Activated CD4-positive, alpha-beta T cell treated with anti-CD3 and anti-CD28 coated beads, Interleukin-2, amount 50 U/mL, for 48 hours (primary cell): ENCODE measurements around the gene SUPT16H.
A peak's percentile ranks its signal among the peaks of the same experiment; 100 is the strongest.
"Not testable (repeated sequence)": the region's sequence is repeated elsewhere in the genome, so short reads cannot be mapped to it uniquely, and the experiment has no call there.

Source experiments
- DNase-seq, 2 experiments: peaks; one replicate each; pipeline ENCODE4 v3.0.0-alpha.2; 2020

Gene SUPT16H

GRCh38 chr14:21356511-21356910, 27.3 kb downstream of the SUPT16H start:
- no peak for DNase-seq

- no peak for DNase-seq
These were observed 31.2 kb downstream of the SUPT16H start for GRCh38 chr14:21352587-21352986.

GRCh38 chr14:21350539-21350938, 33.3 kb downstream of the SUPT16H start:
- DNase-seq, result no peak

GRCh38 chr14:21347201-21347600, 36.6 kb downstream of the SUPT16H start:
- no peak for DNase-seq

- no peak for DNase-seq
These were observed 37.2 kb downstream of the SUPT16H start for GRCh38 chr14:21346532-21347135.

- DNase-seq, result no peak
These were observed 40.6 kb downstream of the SUPT16H start for GRCh38 chr14:21343035-21343794.

- DNase-seq, result no peak
These were observed 49.5 kb downstream of the SUPT16H start for GRCh38 chr14:21334202-21334906.

GRCh38 chr14:21332950-21333349, 50.9 kb downstream of the SUPT16H start:
- DNase-seq, result no peak

- DNase-seq, result no peak
These were observed 56.8 kb downstream of the SUPT16H start for GRCh38 chr14:21326972-21327371.

GRCh38 chr14:21322716-21323115, 61.1 kb downstream of the SUPT16H start:
- DNase-seq, result no peak

GRCh38 chr14:21320913-21321312, 62.9 kb downstream of the SUPT16H start:
- DNase-seq, result no peak

GRCh38 chr14:21317398-21317797, 66.4 kb downstream of the SUPT16H start:
- DNase-seq, result no peak

- DNase-seq, result no peak
These were observed 70.3 kb downstream of the SUPT16H start for GRCh38 chr14:21313512-21313911.

GRCh38 chr14:21311614-21312013, 72.2 kb downstream of the SUPT16H start:
- no peak for DNase-seq

- no peak for DNase-seq
These were observed 73.9 kb downstream of the SUPT16H start for GRCh38 chr14:21309956-21310355.

GRCh38 chr14:21309238-21309636, 74.6 kb downstream of the SUPT16H start:
- DNase-seq, result peak; percentile 6 to 16

GRCh38 chr14:21308479-21309237, 75.2 kb downstream of the SUPT16H start:
- DNase-seq, result peak; percentile 78 to 88

GRCh38 chr14:21308132-21308478, 75.7 kb downstream of the SUPT16H start:
- no peak for DNase-seq

- no peak for DNase-seq
These were observed 76.2 kb downstream of the SUPT16H start for GRCh38 chr14:21307637-21308036.

GRCh38 chr14:21302836-21303140, 81.0 kb downstream of the SUPT16H start:
- not testable (repeated sequence) for DNase-seq

GRCh38 chr14:21302013-21302835, 81.6 kb downstream of the SUPT16H start:
- DNase-seq, result no peak
